K562 (cell line): ENCODE measurements around the gene NR6A1. TPM values are rescaled to one million over a fixed set of nuclear protein-coding genes. Genes with fewer than 3 reads are reported as not detected.
A peak's percentile ranks its signal among the peaks of the same experiment; 100 is the strongest.

Experiments used
- ATAC-seq: fragments of 200-7000 bp; cut with Tn5 transposase; 3 replicates; pipeline ENCODE4 v1.9.1; 2020; ENCODE audit warnings: moderate library complexity
- BruUV-seq: library from RNA; stranded (reverse); fragments of 400-500 nt; replicated peaks from 2 replicates; lab custom pipeline; 2021; lab: Mats Ljungman, UMichigan
- CTCF ChIA-PET: fragments of 300-600 bp; formaldehyde crosslinking; extraction: SDS; loops from one replicate; lab custom pipeline; 2021; ENCODE audit warnings: low intra/inter-chr PET ratio; lab: Yijun Ruan, JAX
- POLR2A ChIA-PET: fragments of 300-600, 350-650 bp; sonication (Branson Sonifier 250); formaldehyde crosslinking; extraction: SDS; loops from one replicate; lab custom pipeline; 2021; ENCODE audit warnings: antibody characterized with exemption, inconsistent platforms; lab: Yijun Ruan, JAX
- DNase-seq, 4 experiments: peaks; one replicate each; pipeline versions ENCODE4 v3.0.0 to v3.0.0-alpha.2; 2011 to 2018; ENCODE audit warnings: low spot score in 3 of 4, mixed read lengths in 3 of 4; ENCODE audit errors: extremely low read depth in 1 of 4
- FAIRE-seq: peaks from 2 replicates; lab custom pipeline; 2011; peaks lifted over from hg19 to GRCh38; lab: Jason Lieb, UNC
- H2AFZ ChIP-seq: 2 replicates; pipeline ENCODE4 v1.6.0; 2011; ENCODE audit warnings: low read depth, low read length, control low read depth, inconsistent platforms
- H3K27ac ChIP-seq: fragments of 200-600 bp; 3 replicates; pipeline ENCODE4 v1.8.0; 2011; ENCODE audit warnings: low read depth, mild to moderate bottlenecking, control low read depth, inconsistent platforms, low read length, moderate library complexity, mixed read lengths; ENCODE audit errors: extremely low read depth
- H3K27me3 ChIP-seq, 2 experiments: fragments of 300-600 bp in 1 of 2; 2 replicates in 1 of 2; 3 replicates in 1 of 2; pipeline versions ENCODE4 v1.6.0 to v1.8.0; 2011; ENCODE audit warnings: inconsistent platforms in 2 of 2, low read length in 2 of 2, mild to moderate bottlenecking in 1 of 2, mixed read lengths in 1 of 2, moderate library complexity in 1 of 2; ENCODE audit not compliant: control insufficient read depth in 2 of 2, insufficient read depth in 2 of 2
- H3K36me3 ChIP-seq: fragments of 300-600 bp; 3 replicates; pipeline ENCODE4 v1.8.0; 2011; ENCODE audit warnings: mild to moderate bottlenecking, low read length, inconsistent platforms; ENCODE audit not compliant: control insufficient read depth, insufficient read depth
- H3K4me1 ChIP-seq, 2 experiments: fragments of 200-600 bp in 1 of 2; replicated peaks in 1 of 2; 2 replicates in 1 of 2; 3 replicates in 1 of 2; pipeline versions ENCODE4 v1.5.1 to v1.8.0; 2011; ENCODE audit warnings: inconsistent platforms in 2 of 2, low read length in 2 of 2, mild to moderate bottlenecking in 1 of 2, mixed read lengths in 1 of 2, moderate library complexity in 1 of 2; ENCODE audit not compliant: control insufficient read depth in 2 of 2, insufficient read depth in 2 of 2
- H3K4me2 ChIP-seq: 2 replicates; pipeline ENCODE4 v1.6.1; 2011; ENCODE audit warnings: low read length, control low read depth, inconsistent platforms, mixed read lengths; ENCODE audit not compliant: insufficient read depth
- H3K4me3 ChIP-seq: fragments of 200-600 bp; sonication (generic), shearing (Covaris generic); 2 replicates; pipeline ENCODE4 v1.5.1; 2016; ENCODE audit warnings: control low read depth, inconsistent platforms
- H3K79me2 ChIP-seq: fragments of 200-600 bp; 3 replicates; pipeline ENCODE4 v1.8.0; 2011; ENCODE audit warnings: low read length, inconsistent platforms; ENCODE audit not compliant: control insufficient read depth, insufficient read depth
- H3K9ac ChIP-seq, 2 experiments: 2 replicates each; pipeline versions ENCODE4 v1.6.0 to v1.6.1; 2011; ENCODE audit warnings: low read depth in 2 of 2, low read length in 2 of 2, control low read depth in 1 of 2, inconsistent platforms in 1 of 2, mild to moderate bottlenecking in 1 of 2, mixed read lengths in 1 of 2; ENCODE audit not compliant: insufficient read depth in 1 of 2
- H3K9me1 ChIP-seq: one replicate; pipeline ENCODE4 v1.6.0; 2011; ENCODE audit warnings: inconsistent platforms, mild to moderate bottlenecking, low read length, moderate library complexity; ENCODE audit not compliant: control insufficient read depth, insufficient read depth
- H3K9me3 ChIP-seq: replicated peaks from 2 replicates; pipeline ENCODE4 v1.5.1; 2011; ENCODE audit warnings: low read depth, low read length, inconsistent platforms; ENCODE audit not compliant: control insufficient read depth, insufficient read depth
- H4K20me1 ChIP-seq: replicated peaks from 2 replicates; pipeline ENCODE4 v1.6.1; 2011; ENCODE audit warnings: low read length, inconsistent platforms, mixed read lengths; ENCODE audit not compliant: control insufficient read depth, insufficient read depth
- BCL6 ChIP-seq: fragments of 250-450 bp; sonication (Bioruptor Pico); IDR thresholded peaks from 2 replicates; pipeline ENCODE4 v1.4.0; 2020
- HNRNPUL1 ChIP-seq: fragments of 200-400 bp; formaldehyde crosslinking; IDR thresholded peaks from 2 replicates; pipeline ENCODE4 v1.6.1; 2017; ENCODE audit warnings: low read length
- LARP7 ChIP-seq: fragments of 450-650 bp; IDR thresholded peaks from 2 replicates; pipeline ENCODE4 v1.6.1; 2016
- NFRKB ChIP-seq: fragments of 450-650 bp; IDR thresholded peaks from 2 replicates; pipeline ENCODE4 v1.6.1; 2016; ENCODE audit warnings: low read depth
- XRCC5 ChIP-seq: fragments of 200-400 bp; formaldehyde crosslinking; IDR thresholded peaks from 2 replicates; pipeline ENCODE4 v1.6.1; 2017; ENCODE audit warnings: low read depth, mild to moderate bottlenecking, low read length
- ZNF707 ChIP-seq: fragments of 250-450 bp; sonication (Bioruptor Pico); conservative IDR thresholded peaks from 2 replicates; pipeline ENCODE4 v1.8.0; 2022; ENCODE audit warnings: inconsistent platforms, mild to moderate bottlenecking, moderate library complexity
- WGBS: fragments of 100-300 bp; shearing (Covaris generic); methylation state at CpG from one replicate; pipeline ENCODE4 v1.1.6; 2016; ENCODE audit warnings: low coverage, mixed read lengths; ENCODE audit not compliant: insufficient coverage; ENCODE audit errors: missing lambda C conversion rate; 5-methylcytosine and 5-hydroxymethylcytosine counted together
- in situ Hi-C: fragments of 300-500 bp; cut with MboI; formaldehyde crosslinking; loops from 4 replicates; pipeline ENCODE4 v1.15.0; 2018; ENCODE audit warnings: inconsistent platforms, mixed read lengths
- intact Hi-C: fragments of 100-400 bp; cut with micrococcal nuclease; formaldehyde crosslinking; loops from 2 replicates; pipeline ENCODE4 v1.14.2; 2022
- polyA plus RNA-seq, 8 experiments: library from polyadenylated mRNA; depleted of rRNA in 4 of 8; stranded (reverse) in 5 of 8; unstranded in 3 of 8; fragments of >200 nt; fragmentation: Nextera tagmentation in 2 of 8; fragmentation: Illumina TruSeq in 1 of 8; extraction: Ambion mirVana in 2 of 8; extraction: Trizol in 1 of 8; gene quantifications; 2 replicates each; pipeline versions ENCODE4 v1.2.1 to v1.2.3, GENCODE V29; 2011 to 2014; ENCODE audit warnings: inconsistent platforms in 1 of 8, missing spikeins in 1 of 8
- total RNA-seq, 7 experiments: library from RNA; depleted of rRNA in 6 of 7; stranded (reverse); fragments of >200 nt in 6 of 7; fragmentation: Illumina TruSeq in 2 of 7; extraction: Trizol in 2 of 7; gene quantifications; 2 replicates each; pipeline versions ENCODE4 v1.2.1 to v1.2.3, GENCODE V29; 2011 to 2021; ENCODE audit warnings: low replicate concordance in 1 of 7
- TF ChIP-seq, protein P1 (sequence below): IDR thresholded peaks from 2 replicates; pipeline ENCODE4 v1.6.1; 2016; ENCODE audit warnings: missing genetic modification characterization, missing compliant biosample characterization
- TF ChIP-seq, protein P2 (sequence below): sonication (generic); IDR thresholded peaks from 2 replicates; pipeline ENCODE4 v1.6.1; 2016

NR6A1 gene
- total and polyA plus RNA-seq, 9 of the 15 experiments (the other 6 are each of a cell fraction or from before 2014, with no cell fraction given) = 9.7 to 55.4 (median 28.3) TPM

DNA sequence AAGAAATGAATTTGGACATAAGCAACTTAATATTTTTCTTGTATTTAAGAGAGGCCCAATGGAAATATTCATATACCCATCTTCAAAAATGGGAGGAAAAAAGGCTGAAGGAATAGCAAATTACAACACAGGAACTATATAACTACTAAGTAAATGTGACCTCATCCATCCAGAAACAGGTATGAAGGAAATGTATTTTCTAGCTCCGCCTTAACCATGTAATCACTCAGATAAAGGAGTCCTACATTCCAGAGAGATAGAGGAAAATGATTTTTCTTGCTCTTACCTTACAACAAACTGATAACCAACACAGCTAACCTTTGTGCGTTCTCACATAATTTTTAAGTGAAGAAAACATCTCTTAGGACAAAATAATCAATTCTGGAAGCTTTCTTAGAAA, 96.5 kb downstream of the NR6A1 start (continued):
- TF ChIP-seq, protein P1, sequence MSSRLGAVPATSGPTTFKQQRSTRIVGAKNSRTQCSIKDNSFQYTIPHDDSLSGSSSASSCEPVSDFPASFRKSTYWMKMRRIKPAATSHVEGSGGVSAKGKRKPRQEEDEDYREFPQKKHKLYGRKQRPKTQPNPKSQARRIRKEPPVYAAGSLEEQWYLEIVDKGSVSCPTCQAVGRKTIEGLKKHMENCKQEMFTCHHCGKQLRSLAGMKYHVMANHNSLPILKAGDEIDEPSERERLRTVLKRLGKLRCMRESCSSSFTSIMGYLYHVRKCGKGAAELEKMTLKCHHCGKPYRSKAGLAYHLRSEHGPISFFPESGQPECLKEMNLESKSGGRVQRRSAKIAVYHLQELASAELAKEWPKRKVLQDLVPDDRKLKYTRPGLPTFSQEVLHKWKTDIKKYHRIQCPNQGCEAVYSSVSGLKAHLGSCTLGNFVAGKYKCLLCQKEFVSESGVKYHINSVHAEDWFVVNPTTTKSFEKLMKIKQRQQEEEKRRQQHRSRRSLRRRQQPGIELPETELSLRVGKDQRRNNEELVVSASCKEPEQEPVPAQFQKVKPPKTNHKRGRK (tag) = no peak
- TF ChIP-seq NFRKB = no peak
- TF ChIP-seq XRCC5 = no peak
- no peak for TF ChIP-seq HNRNPUL1
- TF ChIP-seq BCL6 (CRISPR knock-in tag) = no peak
- no peak for TF ChIP-seq ZNF707 (CRISPR knock-in tag)
- TF ChIP-seq, all 486 proteins: peak for 0

DNA sequence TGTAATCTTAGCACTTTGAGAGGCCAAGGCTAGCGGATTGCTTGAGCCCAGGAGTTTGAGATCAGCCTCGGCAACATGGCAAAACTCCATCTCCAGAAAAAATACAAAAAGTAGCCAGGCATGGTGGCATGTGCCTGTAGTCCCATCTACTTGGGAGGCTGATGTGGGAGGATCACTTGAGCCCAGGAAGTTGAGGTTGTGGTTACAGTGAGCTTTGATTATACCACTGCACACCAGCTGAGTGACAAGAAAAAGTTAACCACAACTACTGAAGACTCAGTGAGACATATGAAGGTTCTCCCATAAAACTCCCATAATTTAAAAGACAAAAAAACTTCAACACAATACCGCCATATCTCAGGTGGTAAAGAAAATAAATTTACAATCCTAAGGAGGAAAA, 98.0 kb downstream of the NR6A1 start:
- in situ Hi-C loops (no loop called here), intact Hi-C loops (no loop called here)
- Histone ChIP-seq H3K9me1 (no peaks in the 10 kb centered on the region), H3K9me3 (no peaks in the 10 kb centered on the region), H4K20me1 (no peaks in the 10 kb centered on the region), H2AFZ (no peak overlapping the region), H3K4me1 (no peaks in the 10 kb centered on the region; a peak in 1 of 5 replicates), H3K27ac (no peak overlapping the region), H3K27me3 (no peaks in the 10 kb centered on the region), H3K4me3 (no peak overlapping the region), H3K36me3 (no peaks in the 10 kb centered on the region; the same call in 2 of the 3 replicates), H3K79me2 (peaks cover 3% of the 10 kb centered on the region; the same call in 1 of the 3 replicates), H3K4me2 (no peak overlapping the region), H3K9ac (no peak overlapping the region)
- ChIA-PET POLR2A (interaction anchor here (1.9 to 3.9 kb wide), 3 partner anchors 9 to 14 kb away, joined by 8 to 16 read pairs (median 11); no protein-coding TSS in a partner anchor), CTCF (no interaction called here)
- no peak for ATAC-seq
- no peak for FAIRE-seq
- 86% methylated on average over 3 of the region's 3 CpGs for WGBS
- BruUV-seq = no TSS peak
- TF ChIP-seq, protein P2, sequence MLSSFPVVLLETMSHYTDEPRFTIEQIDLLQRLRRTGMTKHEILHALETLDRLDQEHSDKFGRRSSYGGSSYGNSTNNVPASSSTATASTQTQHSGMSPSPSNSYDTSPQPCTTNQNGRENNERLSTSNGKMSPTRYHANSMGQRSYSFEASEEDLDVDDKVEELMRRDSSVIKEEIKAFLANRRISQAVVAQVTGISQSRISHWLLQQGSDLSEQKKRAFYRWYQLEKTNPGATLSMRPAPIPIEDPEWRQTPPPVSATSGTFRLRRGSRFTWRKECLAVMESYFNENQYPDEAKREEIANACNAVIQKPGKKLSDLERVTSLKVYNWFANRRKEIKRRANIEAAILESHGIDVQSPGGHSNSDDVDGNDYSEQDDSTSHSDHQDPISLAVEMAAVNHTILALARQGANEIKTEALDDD = peak; percentile 42; the same call in 1 of the 2 replicates
- TF ChIP-seq LARP7 = no peak
- DNase-seq = no peak
